Upper lobe of right lung (tissue), 1 donor: ENCODE measurements around the gene ALAS2. TPM values are rescaled to one million over a fixed set of nuclear protein-coding genes. Genes with fewer than 3 reads are reported as not detected.
A peak's percentile ranks its signal among the peaks of the same experiment; 100 is the strongest.
"Not testable (repeated sequence)": the region's sequence is repeated elsewhere in the genome, so short reads cannot be mapped to it uniquely, and the experiment has no call there.

ENCODE experiments used
- ATAC-seq: fragments of 200-7000 bp; cut with Tn5 transposase; one replicate; pipeline ENCODE4 v1.9.1; 2020; ENCODE audit warnings: mild to moderate bottlenecking, moderate library complexity
- DNase-seq: peaks from one replicate; pipeline ENCODE4 v3.0.0-alpha.2; 2020
- H3K27ac ChIP-seq: fragments of 200-600 bp; one replicate; pipeline ENCODE4 v1.8.0; 2022
- H3K27me3 ChIP-seq: fragments of 200-600 bp; one replicate; pipeline ENCODE4 v1.8.0; 2022; ENCODE audit warnings: mild to moderate bottlenecking
- H3K36me3 ChIP-seq: fragments of 200-600 bp; one replicate; pipeline ENCODE4 v1.8.0; 2022
- H3K4me1 ChIP-seq: fragments of 200-600 bp; one replicate; pipeline ENCODE4 v1.8.0; 2022
- H3K4me3 ChIP-seq: fragments of 200-600 bp; one replicate; pipeline ENCODE4 v1.8.0; 2022; ENCODE audit warnings: mild to moderate bottlenecking
- H3K9me3 ChIP-seq: fragments of 200-600 bp; one replicate; pipeline ENCODE4 v1.8.0; 2022
- CTCF ChIP-seq: fragments of 200-600 bp; IDR thresholded peaks from one replicate; pipeline ENCODE4 v1.8.0; 2022; ENCODE audit warnings: antibody characterized with exemption
- intact Hi-C: fragments of 100-400 bp; cut with DNase I; formaldehyde crosslinking; loops from one replicate; pipeline ENCODE4 v1.11.0; 2022
- long read RNA-seq: library from polyadenylated mRNA; unstranded; transcript quantifications from one replicate; pipeline ENCODE4 v2.0.0, GENCODE V29; 2021
- total RNA-seq: library from RNA; stranded (reverse); fragmentation: NEBNext Ultra II Directional; extraction: Animal tissue kit (Norgen Biotek cat#: 25700); gene quantifications from one replicate; pipeline ENCODE4 v1.2.1, GENCODE V29; 2021
- donor health status: DM: no; HTN: yes; CAD: no; lungs with severe emphysema.

The ALAS2 gene
- total RNA-seq: 0.78 TPM
- long read RNA-seq, partial matches to known transcripts: 0 of 1 reads
- long read RNA-seq, other reads (novel, unspliced or antisense): 1 of 1 reads

GRCh38 chrX:55030271-55031205 lies at the start of gene ALAS2:
Gene ALAS2 (minus strand): TSS chrX:55030977. CDS start chrX:55026000, 4,977 bp downstream.
- Histone ChIP-seq H3K36me3 (no peaks in the 10 kb centered on the region), H3K4me3 (no peak within 1 kb of the TSS), H3K27me3 (no peaks in the 10 kb centered on the region), H3K9me3 (no peaks in the 10 kb centered on the region), H3K4me1 (no peaks in the 10 kb centered on the region), H3K27ac (no peak within 1 kb of the TSS)
- no peak for TF ChIP-seq CTCF
- DNase-seq (no peak), ATAC-seq (no peak)
- intact Hi-C loops: no loop called here

- no peaks in the 10 kb centered on the region for H3K36me3 ChIP-seq
- no peak within 1 kb of the TSS for H3K27ac ChIP-seq
- no peaks in the 10 kb centered on the region for H3K4me1 ChIP-seq
- H3K4me3 ChIP-seq: no peak within 1 kb of the TSS
- ATAC-seq (no peak), DNase-seq (no peak)
- no peaks in the 10 kb centered on the region for H3K9me3 ChIP-seq
- intact Hi-C loops: no loop called here
- no peak for TF ChIP-seq CTCF
- H3K27me3 ChIP-seq: no peaks in the 10 kb centered on the region
Measured at GRCh38 chrX:55074851-55075467, 44.2 kb upstream of the ALAS2 start, which contains the start of gene PAGE2B. Gene PAGE2B (plus strand): TSS chrX:55075030. CDS start chrX:55076042, 1,012 bp downstream.

GRCh38 chrX:55072286-55072685 lies 41.5 kb upstream of the ALAS2 start:
- no peak overlapping the region for H3K4me3 ChIP-seq
- DNase-seq (no peak), ATAC-seq (no peak)
- H3K27me3 ChIP-seq: no peaks in the 10 kb centered on the region
- H3K4me1 ChIP-seq: no peaks in the 10 kb centered on the region
- H3K27ac ChIP-seq: no peak overlapping the region
- H3K36me3 ChIP-seq: no peaks in the 10 kb centered on the region
- no peaks in the 10 kb centered on the region for H3K9me3 ChIP-seq
- intact Hi-C loops: no loop called here
- TF ChIP-seq CTCF: no peak

- H3K36me3 ChIP-seq, DNase-seq, H3K9me3 ChIP-seq, H3K4me1 ChIP-seq, ATAC-seq, H3K4me3 ChIP-seq, H3K27me3 ChIP-seq, intact Hi-C loops, H3K27ac ChIP-seq: not testable (repeated sequence)
Measured at GRCh38 chrX:55067180-55067579, 36.4 kb upstream of the ALAS2 start.

- TF ChIP-seq CTCF: peak; percentile 73
- Histone ChIP-seq H3K27ac (no peak overlapping the region), H3K36me3 (no peaks in the 10 kb centered on the region), H3K27me3 (no peaks in the 10 kb centered on the region), H3K4me1 (no peaks in the 10 kb centered on the region), H3K9me3 (no peaks in the 10 kb centered on the region), H3K4me3 (peak overlapping the region; percentile 10)
- DNase-seq (no peak), ATAC-seq (peak; percentile 77)
- intact Hi-C loops: no loop called here
Measured at GRCh38 chrX:55057675-55058249, 27.0 kb upstream of the ALAS2 start.
